ENCODE measurements around the gene CPZ.

Gene CPZ

DNA sequence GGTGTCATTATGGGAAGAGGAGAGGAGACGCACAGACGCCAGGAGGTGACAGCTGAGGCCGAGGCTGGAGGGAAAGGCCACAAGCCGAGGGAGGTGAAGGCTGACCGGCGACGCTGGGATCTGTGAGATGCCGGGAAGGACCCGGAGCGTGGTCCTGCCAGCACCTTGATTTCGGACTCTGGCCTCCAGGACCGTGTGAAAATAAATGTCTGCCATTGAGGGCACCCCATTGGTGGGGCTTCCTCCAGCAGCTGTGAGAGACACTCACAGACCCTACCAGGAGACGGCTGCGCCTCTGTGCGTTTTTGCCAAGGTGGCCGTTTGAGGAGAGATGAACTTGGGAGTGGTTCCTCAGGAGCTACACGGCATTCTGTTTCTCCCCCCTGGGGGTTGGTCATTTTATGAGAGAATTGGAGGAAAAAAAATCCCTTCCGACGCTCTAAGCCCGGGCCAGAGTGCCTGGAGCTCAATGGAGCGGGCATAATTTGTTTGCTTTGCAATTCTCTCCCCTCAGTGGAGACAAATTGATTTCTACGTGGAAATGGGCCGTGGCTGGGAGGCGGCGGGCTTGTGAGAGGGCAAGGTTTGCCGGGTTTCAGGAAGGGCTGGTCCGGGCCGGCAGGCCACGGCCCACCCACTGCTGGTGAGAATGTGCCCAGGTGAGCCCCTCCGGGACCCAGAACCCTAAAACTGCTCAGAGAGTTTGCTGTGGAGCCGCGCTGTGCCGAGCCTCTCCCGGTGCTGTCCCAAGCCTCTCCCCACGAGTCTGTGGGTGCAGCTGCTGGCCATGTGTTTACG lies 53.9 kb downstream of the CPZ start:
- TF ChIP-seq, protein P1, sequence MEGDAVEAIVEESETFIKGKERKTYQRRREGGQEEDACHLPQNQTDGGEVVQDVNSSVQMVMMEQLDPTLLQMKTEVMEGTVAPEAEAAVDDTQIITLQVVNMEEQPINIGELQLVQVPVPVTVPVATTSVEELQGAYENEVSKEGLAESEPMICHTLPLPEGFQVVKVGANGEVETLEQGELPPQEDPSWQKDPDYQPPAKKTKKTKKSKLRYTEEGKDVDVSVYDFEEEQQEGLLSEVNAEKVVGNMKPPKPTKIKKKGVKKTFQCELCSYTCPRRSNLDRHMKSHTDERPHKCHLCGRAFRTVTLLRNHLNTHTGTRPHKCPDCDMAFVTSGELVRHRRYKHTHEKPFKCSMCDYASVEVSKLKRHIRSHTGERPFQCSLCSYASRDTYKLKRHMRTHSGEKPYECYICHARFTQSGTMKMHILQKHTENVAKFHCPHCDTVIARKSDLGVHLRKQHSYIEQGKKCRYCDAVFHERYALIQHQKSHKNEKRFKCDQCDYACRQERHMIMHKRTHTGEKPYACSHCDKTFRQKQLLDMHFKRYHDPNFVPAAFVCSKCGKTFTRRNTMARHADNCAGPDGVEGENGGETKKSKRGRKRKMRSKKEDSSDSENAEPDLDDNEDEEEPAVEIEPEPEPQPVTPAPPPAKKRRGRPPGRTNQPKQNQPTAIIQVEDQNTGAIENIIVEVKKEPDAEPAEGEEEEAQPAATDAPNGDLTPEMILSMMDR (IDR thresholded peaks at IDR 0.05; ENCODE audit: control extremely low read depth, extremely low read depth, low read depth, missing control alignments) = no peak
- DNase-seq (ENCODE audit: extremely low spot score) = no peak
- CTCF ChIA-PET = no interaction called here
- POLR2A ChIA-PET = no interaction called here

DNA sequence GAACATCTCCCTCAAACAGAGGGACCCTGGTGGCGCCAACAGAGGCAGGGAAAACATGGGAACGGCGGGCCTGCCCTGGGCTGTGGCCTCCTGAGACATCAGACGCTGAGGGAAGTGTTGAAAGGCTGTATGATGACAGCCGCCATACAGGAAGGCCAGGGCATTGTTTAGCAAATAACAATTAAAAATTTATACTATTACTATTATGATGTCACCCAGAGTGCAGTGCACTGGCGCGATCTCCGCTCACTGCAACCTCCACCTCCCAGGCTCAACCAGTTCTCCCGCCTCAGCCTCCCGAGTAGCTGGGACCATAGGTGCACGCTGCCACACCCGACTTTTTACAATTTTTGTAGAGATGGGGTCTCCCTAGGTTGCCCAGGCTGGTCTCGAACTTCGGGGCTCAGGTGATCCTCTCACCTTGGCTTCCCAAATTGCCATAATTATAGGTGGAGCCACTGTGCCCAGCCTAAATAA lies 54.6 kb downstream of the CPZ start:
- no peak for DNase-seq (ENCODE audit: extremely low spot score)
- ChIA-PET CTCF (no interaction called here), POLR2A (no interaction called here)
- TF ChIP-seq, protein P1 (IDR thresholded peaks at IDR 0.05; ENCODE audit: control extremely low read depth, extremely low read depth, low read depth, missing control alignments) = no peak

DNA sequence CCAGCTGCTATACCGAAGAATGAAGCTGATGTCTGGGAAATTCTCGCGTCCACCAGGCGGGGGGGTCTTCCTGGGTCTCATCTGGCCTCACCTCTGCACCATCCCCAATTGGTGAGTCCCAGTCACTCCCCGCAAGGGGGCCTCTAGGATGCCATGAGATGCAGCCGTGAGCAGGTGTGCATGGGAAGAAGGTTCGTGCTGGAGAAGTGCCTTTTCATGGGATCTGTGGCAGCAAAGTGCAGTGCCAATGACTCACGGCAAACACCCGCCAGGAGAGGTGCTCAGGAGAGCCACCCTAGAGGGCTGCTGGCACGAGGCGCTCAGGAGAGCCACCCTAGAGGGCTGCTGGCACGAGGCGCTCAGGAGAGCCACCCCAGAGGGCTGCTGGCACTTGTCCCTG lies 55.1 kb downstream of the CPZ start:
- ChIA-PET CTCF (no interaction called here), POLR2A (no interaction called here)
- TF ChIP-seq, protein P1 (IDR thresholded peaks at IDR 0.05; ENCODE audit: control extremely low read depth, extremely low read depth, low read depth, missing control alignments) = no peak
- no peak for DNase-seq (ENCODE audit: extremely low spot score)

DNA sequence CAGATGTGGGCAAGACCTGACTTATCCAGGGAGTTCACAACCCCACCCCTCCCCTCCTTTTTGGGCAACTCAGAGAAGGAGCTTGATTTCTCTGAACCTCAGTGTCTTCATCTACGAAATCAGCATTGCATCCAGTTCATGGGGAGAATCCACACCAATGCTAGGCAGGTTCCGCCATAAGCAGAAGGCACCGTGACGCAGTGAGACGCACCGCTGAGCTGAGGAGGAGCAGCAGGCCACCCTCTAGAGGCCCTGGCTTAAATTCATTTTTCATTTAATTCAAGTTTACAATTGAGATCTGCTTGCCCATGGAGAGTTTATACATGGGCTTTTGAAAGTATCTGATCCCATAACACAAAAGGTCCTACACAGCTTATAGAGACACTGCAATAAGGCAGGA lies 55.7 kb downstream of the CPZ start:
- no peak for DNase-seq (ENCODE audit: extremely low spot score)
- ChIA-PET CTCF (no interaction called here), POLR2A (no interaction called here)
- TF ChIP-seq, protein P1 (IDR thresholded peaks at IDR 0.05; ENCODE audit: control extremely low read depth, extremely low read depth, low read depth, missing control alignments) = no peak

DNA sequence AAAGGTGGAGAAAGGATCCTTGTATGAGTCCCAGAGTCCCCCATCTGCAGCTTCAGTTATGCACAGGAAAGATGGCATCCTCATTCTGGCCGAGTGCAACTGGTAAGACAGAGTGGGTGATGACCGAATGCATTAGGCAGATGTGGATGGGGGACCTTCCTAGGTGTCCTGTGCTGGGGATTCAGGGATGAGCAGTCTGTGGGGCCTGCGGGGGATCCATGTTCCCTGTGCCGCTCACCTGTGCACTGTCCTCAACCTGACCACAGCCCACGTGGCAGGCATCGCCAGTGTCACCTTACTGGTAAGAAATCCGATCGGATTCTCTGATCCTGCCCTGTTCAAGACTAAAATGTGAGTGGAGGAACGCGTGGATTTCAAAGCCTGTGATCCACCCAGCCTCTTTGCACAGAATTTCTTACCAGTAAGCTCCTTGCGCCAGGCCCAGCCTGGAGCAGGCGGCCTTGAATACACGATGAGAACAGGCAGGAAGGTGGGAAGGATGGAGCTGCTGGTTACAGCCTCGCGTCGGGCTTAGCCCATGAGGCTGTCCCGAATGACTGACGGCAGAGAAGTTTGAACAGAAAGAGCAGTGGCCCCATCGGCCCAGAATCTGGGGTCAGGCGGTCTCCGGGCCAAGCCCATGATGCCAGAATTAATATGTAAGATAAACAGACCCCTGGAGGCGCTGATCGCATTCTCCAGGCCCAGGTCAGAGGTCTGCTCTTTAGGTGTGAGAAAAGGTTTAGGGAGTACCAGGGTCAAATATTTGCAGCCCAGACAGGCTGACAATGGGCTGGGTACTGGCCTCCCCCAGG lies 56.5 kb downstream of the CPZ start:
- CTCF ChIA-PET = interaction anchor here (0.9 kb wide), 1 partner anchor 268 kb away, joined by 3 read pairs; no protein-coding TSS in a partner anchor
- DNase-seq (ENCODE audit: extremely low spot score) = no peak

More for the DNA sequence above, 56.5 kb downstream of the CPZ start:
- POLR2A ChIA-PET = no interaction called here
- TF ChIP-seq, protein P1 (IDR thresholded peaks at IDR 0.05; ENCODE audit: control extremely low read depth, extremely low read depth, low read depth, missing control alignments) = no peak
